ENCODE results near the gene NSMF. TPM values are rescaled to one million over a fixed set of nuclear protein-coding genes. Genes with fewer than 3 reads are reported as not detected.

NSMF gene
- total and polyA plus RNA-seq, 10 of the 15 experiments (the other 5 are each of a cell fraction or from before 2014, with no cell fraction given), result 0.13 to 44.3 (median 13.4) TPM

GRCh38 chr9:137406876-137407589 is 52.1 kb downstream of the NSMF start (continued):
- 0 out of 2 replicates have a peak, but pooled peaks have one; percentile 45 for TF ChIP-seq HDGF (IDR thresholded peaks at IDR 0.05)
- TF ChIP-seq PML (IDR thresholded peaks at IDR 0.05; ENCODE audit: low read length), result no peak
- TF ChIP-seq RELB (IDR thresholded peaks at IDR 0.05; ENCODE audit: low read depth), result no peak
- TF ChIP-seq KAT2A (conservative IDR thresholded peaks at IDR 0.05; ENCODE audit: control insufficient read depth, low read depth, low read length), result no peak
- no peak for TF ChIP-seq TAF1 (IDR thresholded peaks at IDR 0.05; ENCODE audit: borderline replicate concordance, low read depth, low read length)

GRCh38 chr9:137406085-137406760 is 52.9 kb downstream of the NSMF start:
- no peak overlapping the region for H3K27ac ChIP-seq (ENCODE audit: control insufficient read depth, insufficient read depth)
- intact Hi-C loops (cut with micrococcal nuclease; ENCODE audit: unreplicated experiment), result loop anchor here (2.0 kb wide), 1 partner anchor 103 kb away; the partner anchor contains the start of gene NRARP
- no peak for FAIRE-seq
- H2AFZ ChIP-seq (ENCODE audit: control insufficient read depth, low read depth, low read length), result no peak overlapping the region
- H3K4me3 ChIP-seq, result no peak overlapping the region; the same call in 1 of the 2 replicates
- peaks cover 14% of the 10 kb centered on the region for H3K9me3 ChIP-seq (replicated peaks; ENCODE audit: control insufficient read depth, insufficient read depth, low read length)
- ChIA-PET CTCF (interaction anchor here (0.7 to 1.0 kb wide), 2 partner anchors 118 to 310 kb away, joined by 3 read pairs; no protein-coding TSS in a partner anchor), RAD21 (ENCODE audit: unreplicated experiment) (interaction anchor here (1.0 kb wide), 1 partner anchor 104 kb away, joined by 3 read pairs; the partner anchor contains the start of gene NRARP), POLR2A (no interaction called here), SMC1A (ENCODE audit: uncharacterized antibody, unreplicated experiment) (no interaction called here)
- no peak overlapping the region for H3K4me2 ChIP-seq (ENCODE audit: control insufficient read depth, insufficient read depth)
- ATAC-seq, result no peak
- no peaks in the 10 kb centered on the region for H3K27me3 ChIP-seq (replicated peaks in 1 of 2; ENCODE audit: control insufficient read depth in 2 of 2, insufficient read depth in 2 of 2, low read length in 1 of 2)
- no peaks in the 10 kb centered on the region for H4K20me1 ChIP-seq (ENCODE audit: control insufficient read depth, insufficient read depth)
- H3K79me2 ChIP-seq (ENCODE audit: control insufficient read depth, insufficient read depth, low read length), result no peaks in the 10 kb centered on the region
- H3K9ac ChIP-seq (ENCODE audit: control insufficient read depth, insufficient read depth, low read length), result no peak overlapping the region; the same call in 1 of the 2 replicates
- H3K4me1 ChIP-seq (ENCODE audit: control insufficient read depth, insufficient read depth, low read length), result peaks cover 13% of the 10 kb centered on the region
- no peaks in the 10 kb centered on the region; a peak in 1 of 4 replicates for H3K36me3 ChIP-seq (ENCODE audit: control insufficient read depth in 2 of 2, insufficient read depth in 2 of 2, low read length in 1 of 2)
- 72% methylated on average over 20 of the region's 20 CpGs for WGBS (ENCODE audit: insufficient coverage, insufficient replicate concordance, low lambda C conversion rate, missing lambda C conversion rate)
- no TSS peak for BruUV-seq (replicated peaks)
- in situ Hi-C loops (cut with MboI), result loop anchor here (5.0 kb wide), 1 partner anchor 114 kb away; no protein-coding TSS in a partner anchor
- DNase-seq (ENCODE audit: low read depth, low spot score), result no peak
- TF ChIP-seq CHD2 (IDR thresholded peaks at IDR 0.05; ENCODE audit: borderline replicate concordance, low read depth, low read length), result no peak
- no peak for TF ChIP-seq IRF5 (IDR thresholded peaks at IDR 0.05; ENCODE audit: borderline replicate concordance)
- TF ChIP-seq RB1 (IDR thresholded peaks at IDR 0.05; ENCODE audit: borderline replicate concordance), result no peak
- TF ChIP-seq BMI1 (IDR thresholded peaks at IDR 0.05; ENCODE audit: borderline replicate concordance), result no peak
- no peak for TF ChIP-seq EGR1 (IDR thresholded peaks at IDR 0.05; ENCODE audit: borderline replicate concordance in 1 of 2, low read depth in 2 of 2, low read length in 2 of 2)
- TF ChIP-seq RELA (IDR thresholded peaks at IDR 0.05; ENCODE audit: borderline replicate concordance, partially characterized antibody), result no peak
- no peak for TF ChIP-seq YY1 (IDR thresholded peaks at IDR 0.05; ENCODE audit: low read depth, low read length)
- TF ChIP-seq MTA2 (IDR thresholded peaks at IDR 0.05; ENCODE audit: low read depth), result no peak
- TF ChIP-seq ZNF592 (IDR thresholded peaks at IDR 0.05), result no peak
